ENCODE measurements around the gene CLDN14.

DNA sequence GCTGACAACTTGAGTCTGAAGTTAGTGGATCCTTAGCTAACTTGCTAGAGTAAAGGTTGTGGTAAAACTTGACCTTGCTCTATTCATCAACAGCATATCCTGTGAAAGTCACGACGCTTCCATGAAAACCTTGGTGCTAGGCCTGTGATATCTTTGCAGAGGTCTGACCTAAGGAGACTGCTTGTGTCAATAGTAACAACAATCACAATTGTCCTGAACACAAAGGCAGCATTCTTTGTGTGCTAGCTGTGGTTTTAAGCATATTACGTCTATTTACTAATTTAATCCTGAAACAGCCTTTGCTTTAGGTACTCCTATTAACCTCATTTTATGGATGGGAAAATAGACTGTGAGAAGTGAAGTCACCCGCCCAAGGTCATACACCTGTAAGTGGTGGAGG lies 2.8 kb upstream of the CLDN14 start:
- TF ChIP-seq CTCF (IDR thresholded peaks at IDR 0.05): no peak
- no peak for TF ChIP-seq POLR2A (IDR thresholded peaks at IDR 0.05)
- no peak for TF ChIP-seq POLR2AphosphoS5 (IDR thresholded peaks at IDR 0.05; ENCODE audit: insufficient read depth in 1 of 2, low read depth in 1 of 2)
